Transverse colon (tissue), 4 donors: ENCODE data around the gene SLC16A4. TPM values are rescaled to one million over a fixed set of nuclear protein-coding genes. Genes with fewer than 3 reads are reported as not detected.

Experiments used
- DNase-seq: peaks from one replicate; pipeline ENCODE4 v3.0.0-alpha.2; 2019
- H3K27ac ChIP-seq, 4 donors: fragments of 200-600 bp; sonication (generic); 2 replicates each; pipeline ENCODE4 v1.5.1; 2016 to 2018; ENCODE audit warnings: inconsistent platforms in 4 of 4
- H3K27me3 ChIP-seq: fragments of 200-600 bp; sonication (generic); 2 replicates; pipeline ENCODE4 v1.5.1; 2017; ENCODE audit warnings: inconsistent platforms
- H3K36me3 ChIP-seq, 4 donors: fragments of 200-600 bp; sonication (generic); 2 replicates each; pipeline ENCODE4 v1.5.1; 2017 to 2019; ENCODE audit warnings: inconsistent platforms in 4 of 4
- H3K4me1 ChIP-seq, 4 donors: fragments of 200-600 bp; sonication (generic); 2 replicates each; pipeline ENCODE4 v1.5.1; 2017 to 2020; ENCODE audit warnings: inconsistent platforms in 4 of 4
- H3K4me3 ChIP-seq, 4 donors: fragments of 200-600 bp; sonication (generic); 1 replicate in 1 of 4; 2 replicates in 3 of 4; pipeline versions ENCODE4 v1.5.1 to v1.6.1; 2017 to 2019; ENCODE audit warnings: inconsistent platforms in 4 of 4
- H3K9me3 ChIP-seq, 2 donors: fragments of 200-600 bp; sonication (generic); 2 replicates each; pipeline ENCODE4 v1.5.1; 2017 to 2019; ENCODE audit warnings: inconsistent platforms in 2 of 2
- CTCF ChIP-seq, 5 experiments: fragments of 200-600 bp in 3 of 5; fragments of 450-650 bp in 2 of 5; sonication (generic) in 3 of 5; IDR thresholded peaks; 1 replicate in 2 of 5; 2 replicates in 3 of 5; pipeline ENCODE4 v1.5.1; 2016 to 2017; ENCODE audit warnings: antibody characterized with exemption in 5 of 5, inconsistent platforms in 3 of 5, mild to moderate bottlenecking in 2 of 5, moderate library complexity in 1 of 5
- EP300 ChIP-seq: sonication (generic); formaldehyde crosslinking; IDR thresholded peaks from one replicate; pipeline ENCODE4 v1.6.1; 2017; ENCODE audit warnings: antibody characterized with exemption, low read depth
- POLR2A ChIP-seq: fragments of 450-650 bp; IDR thresholded peaks from one replicate; pipeline ENCODE4 v1.6.1; 2016; ENCODE audit warnings: antibody characterized with exemption, mild to moderate bottlenecking, moderate library complexity
- POLR2AphosphoS5 ChIP-seq, 3 donors: sonication (generic); formaldehyde crosslinking; IDR thresholded peaks; one replicate each; pipeline ENCODE4 v1.6.1; 2016; ENCODE audit warnings: antibody characterized with exemption in 3 of 3
- WGBS, 2 donors: methylation state at CpG; one replicate each; pipeline ENCODE4 v1.1.5; 2018; ENCODE audit warnings: low coverage in 1 of 2; 5-methylcytosine and 5-hydroxymethylcytosine counted together
- in situ Hi-C, 4 donors: fragments of 200-750 bp; cut with MboI; loops; one replicate each; pipeline versions ENCODE4 v1.15.0 to v1.15.1; 2017; ENCODE audit warnings: low sequenced_read_pairs in 3 of 4, low pct_ligation_motif_present in 1 of 4, low pct_unique_long_range_greater_than_20kb in 1 of 4
- intact Hi-C: fragments of 100-400 bp; cut with DNase I; formaldehyde crosslinking; loops from one replicate; pipeline ENCODE4 v1.15.1; 2023; ENCODE audit warnings: low total_unique reads
- total RNA-seq, 4 donors: library from RNA; depleted of rRNA; stranded (reverse); fragments of >200 nt; gene quantifications; one replicate each; pipeline ENCODE4 v1.1.0, GENCODE V29; 2016

SLC16A4 gene
- total RNA-seq, 4 donors from 2014 or later, result 1.4 to 3.7 (median 3.2) TPM; not detected in 1

GRCh38 chr1:110433803-110434202 lies 43.0 kb upstream of the SLC16A4 start:
- no peak for DNase-seq
- H3K27ac ChIP-seq, result no peak overlapping the region
- intact Hi-C loops (no loop called here), in situ Hi-C loops (no loop called here)
- no peak for TF ChIP-seq CTCF (IDR thresholded peaks at IDR 0.05)
- TF ChIP-seq POLR2AphosphoS5 (IDR thresholded peaks at IDR 0.05), result no peak
- no peak for TF ChIP-seq POLR2A
- TF ChIP-seq EP300, result no peak
- no peaks in the 10 kb centered on the region for H3K4me1 ChIP-seq
- WGBS, 2 donors, result 43% methylated on average over 3 of the region's 3 CpGs; no CpG with 5 or more reads in 1 of the 2 donors
- H3K27me3 ChIP-seq, result peaks cover 15% of the 10 kb centered on the region
- no peaks in the 10 kb centered on the region for H3K9me3 ChIP-seq
- no peak overlapping the region for H3K4me3 ChIP-seq
- no peaks in the 10 kb centered on the region for H3K36me3 ChIP-seq

DNA sequence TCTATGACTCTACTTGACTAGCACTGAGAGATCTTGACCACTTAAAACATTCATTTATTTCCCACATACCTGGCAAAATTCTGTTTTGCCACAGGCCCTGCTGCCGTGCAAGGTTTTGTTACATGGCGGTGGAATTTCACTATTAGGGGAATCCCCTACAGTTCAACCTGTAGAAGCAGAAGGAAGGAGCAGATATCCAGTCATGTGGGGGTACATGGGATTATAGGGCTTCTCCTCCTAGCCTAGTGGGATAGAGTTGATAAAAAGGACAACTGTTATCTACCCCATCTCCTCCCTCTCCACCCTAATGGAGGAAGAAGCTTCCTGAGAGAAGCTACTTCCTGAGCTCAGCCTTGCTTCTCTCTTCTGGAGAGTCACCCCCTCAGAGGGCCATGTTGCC lies 42.4 kb upstream of the SLC16A4 start:
- no peak for DNase-seq
- Histone ChIP-seq H3K9me3 (no peaks in the 10 kb centered on the region), H3K27me3 (peaks cover 15% of the 10 kb centered on the region), H3K27ac (no peak overlapping the region), H3K4me1 (no peaks in the 10 kb centered on the region), H3K4me3 (no peak overlapping the region), H3K36me3 (no peaks in the 10 kb centered on the region)
- no peak for TF ChIP-seq EP300
- no peak for TF ChIP-seq CTCF (IDR thresholded peaks at IDR 0.05)
- no peak for TF ChIP-seq POLR2AphosphoS5 (IDR thresholded peaks at IDR 0.05)
- WGBS, 2 donors, result 84 to 86% methylated on average over 2 of the region's 2 CpGs
- in situ Hi-C loops, result no loop called here
- intact Hi-C loops, result no loop called here

- in situ Hi-C loops (no loop called here), intact Hi-C loops (no loop called here)
- Histone ChIP-seq H3K4me3 (no peak overlapping the region), H3K27ac (no peak overlapping the region), H3K36me3 (no peaks in the 10 kb centered on the region), H3K4me1 (no peaks in the 10 kb centered on the region), H3K27me3 (peaks cover 15% of the 10 kb centered on the region), H3K9me3 (no peaks in the 10 kb centered on the region)
- DNase-seq, result no peak
- WGBS, 2 donors, result 80% methylated on average over 4 of the region's 4 CpGs; no CpG with 5 or more reads in 1 of the 2 donors
- no peak for TF ChIP-seq POLR2AphosphoS5 (IDR thresholded peaks at IDR 0.05)
- no peak for TF ChIP-seq EP300
- no peak for TF ChIP-seq POLR2A
- no peak for TF ChIP-seq CTCF (IDR thresholded peaks at IDR 0.05)
Observed at GRCh38 chr1:110430901-110431300, 40.1 kb upstream of the SLC16A4 start.

GRCh38 chr1:110430366-110430765 lies 39.5 kb upstream of the SLC16A4 start:
- peaks cover 15% of the 10 kb centered on the region for H3K27me3 ChIP-seq
- H3K36me3 ChIP-seq, result no peaks in the 10 kb centered on the region
- 60 to 61% methylated on average over 2 to 6 of the region's 6 CpGs for WGBS, 2 donors
- intact Hi-C loops (no loop called here), in situ Hi-C loops (no loop called here)
- DNase-seq, result no peak
- H3K27ac ChIP-seq, result no peak overlapping the region
- H3K9me3 ChIP-seq, result no peaks in the 10 kb centered on the region
- no peak overlapping the region for H3K4me3 ChIP-seq
- no peak for TF ChIP-seq POLR2A
- no peak for TF ChIP-seq POLR2AphosphoS5 (IDR thresholded peaks at IDR 0.05)
- TF ChIP-seq EP300, result no peak
- no peak for TF ChIP-seq CTCF (IDR thresholded peaks at IDR 0.05)
- no peaks in the 10 kb centered on the region for H3K4me1 ChIP-seq
